GM10248 (cell line): ENCODE data around the gene BBS2.

Experiments
- CTCF ChIA-PET: fragments of 300-600 bp; sonication (Branson Sonifier 250); formaldehyde crosslinking; extraction: SDS; loops from one replicate; lab custom pipeline; 2021; ENCODE audit warnings: antibody characterized with exemption; lab: Yijun Ruan, JAX
- POLR2A ChIA-PET: fragments of 350-650 bp; sonication (Branson Sonifier 250); formaldehyde crosslinking; extraction: SDS; loops from one replicate; lab custom pipeline; 2020; ENCODE audit warnings: antibody characterized with exemption; lab: Yijun Ruan, JAX
- DNase-seq: peaks from one replicate; pipeline ENCODE4 v3.0.0; 2012; ENCODE audit errors: extremely low spot score
- TF ChIP-seq, protein P1 (sequence below): IDR thresholded peaks from 2 replicates; pipeline ENCODE4 v1.5.1; 2012; ENCODE audit warnings: mild to moderate bottlenecking, low read depth; ENCODE audit errors: extremely low read depth, missing control alignments, control extremely low read depth

BBS2 gene

DNA sequence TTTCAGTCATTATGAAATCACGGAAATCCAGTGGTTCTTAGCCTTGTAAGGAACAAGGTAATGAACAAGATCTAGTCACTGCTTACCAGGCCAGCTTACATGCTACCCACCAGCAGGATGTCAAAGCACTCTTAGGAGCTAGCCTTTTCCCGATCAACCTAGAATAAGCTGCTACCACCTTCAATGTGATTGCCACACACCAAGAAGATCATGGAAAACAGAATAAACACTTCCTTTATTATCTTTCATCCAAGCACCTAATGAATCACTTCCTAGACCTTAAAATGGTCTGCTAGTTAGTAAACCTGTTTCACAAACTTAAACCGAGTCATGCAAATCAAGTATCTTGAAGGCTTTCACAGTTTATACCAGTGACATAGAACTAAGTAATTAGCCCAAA lies 5.0 kb downstream of the BBS2 start:
- TF ChIP-seq, protein P1, sequence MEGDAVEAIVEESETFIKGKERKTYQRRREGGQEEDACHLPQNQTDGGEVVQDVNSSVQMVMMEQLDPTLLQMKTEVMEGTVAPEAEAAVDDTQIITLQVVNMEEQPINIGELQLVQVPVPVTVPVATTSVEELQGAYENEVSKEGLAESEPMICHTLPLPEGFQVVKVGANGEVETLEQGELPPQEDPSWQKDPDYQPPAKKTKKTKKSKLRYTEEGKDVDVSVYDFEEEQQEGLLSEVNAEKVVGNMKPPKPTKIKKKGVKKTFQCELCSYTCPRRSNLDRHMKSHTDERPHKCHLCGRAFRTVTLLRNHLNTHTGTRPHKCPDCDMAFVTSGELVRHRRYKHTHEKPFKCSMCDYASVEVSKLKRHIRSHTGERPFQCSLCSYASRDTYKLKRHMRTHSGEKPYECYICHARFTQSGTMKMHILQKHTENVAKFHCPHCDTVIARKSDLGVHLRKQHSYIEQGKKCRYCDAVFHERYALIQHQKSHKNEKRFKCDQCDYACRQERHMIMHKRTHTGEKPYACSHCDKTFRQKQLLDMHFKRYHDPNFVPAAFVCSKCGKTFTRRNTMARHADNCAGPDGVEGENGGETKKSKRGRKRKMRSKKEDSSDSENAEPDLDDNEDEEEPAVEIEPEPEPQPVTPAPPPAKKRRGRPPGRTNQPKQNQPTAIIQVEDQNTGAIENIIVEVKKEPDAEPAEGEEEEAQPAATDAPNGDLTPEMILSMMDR = no peak
- ChIA-PET CTCF (interaction anchor here (1.3 to 2.2 kb wide), 5 partner anchors 9 to 194 kb away, joined by 3 to 12 read pairs (median 5); no protein-coding TSS in a partner anchor), POLR2A (no interaction called here)
- DNase-seq = no peak

DNA sequence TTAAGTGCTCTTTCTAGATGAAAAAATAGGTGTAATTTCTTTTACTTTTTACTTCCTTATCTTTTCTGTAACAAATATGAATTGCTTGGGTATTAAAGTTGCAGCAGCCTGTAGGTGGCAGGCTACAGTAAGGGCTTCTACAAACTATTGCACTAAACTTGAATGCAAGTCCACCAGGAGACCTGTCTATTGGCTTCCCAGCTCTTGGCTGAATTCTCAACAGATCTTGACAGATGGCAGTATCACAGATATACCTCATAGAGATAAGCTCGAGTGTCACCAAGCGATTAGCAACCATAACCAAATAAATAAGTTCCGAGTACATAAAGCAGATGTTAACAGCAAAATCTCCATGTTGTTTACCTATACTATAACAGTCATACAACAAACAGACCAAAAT lies 5.9 kb downstream of the BBS2 start:
- peak; percentile 32 for DNase-seq
- TF ChIP-seq, protein P1 = peak; percentile 64
- ChIA-PET POLR2A (no interaction called here), CTCF (interaction anchor here (1.3 to 2.2 kb wide), 6 partner anchors 9 to 195 kb away, joined by 3 to 12 read pairs (median 5); no protein-coding TSS in a partner anchor)

DNA sequence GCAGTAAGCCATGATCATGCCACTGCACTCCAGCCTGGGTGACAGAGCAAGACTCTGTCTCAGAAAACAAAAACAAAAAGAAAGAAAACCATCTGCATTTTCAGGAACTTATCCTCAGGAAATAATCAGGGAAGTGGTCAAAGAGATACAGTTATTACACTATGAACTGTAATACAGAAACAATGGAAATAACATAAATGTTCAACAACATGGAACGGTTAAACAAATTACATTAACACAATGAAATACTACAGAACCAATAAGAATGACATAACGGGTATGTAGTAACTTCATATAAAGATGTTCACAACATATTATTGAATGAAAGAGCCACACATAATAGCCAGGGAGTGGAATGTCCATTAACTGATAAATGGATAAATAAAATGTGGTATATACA lies 6.7 kb downstream of the BBS2 start:
- CTCF ChIA-PET = interaction anchor here (1.3 to 2.2 kb wide), 4 partner anchors 8 to 189 kb away, joined by 4 to 12 read pairs (median 6); no protein-coding TSS in a partner anchor
- no peak for DNase-seq
- TF ChIP-seq, protein P1 = no peak
- POLR2A ChIA-PET = no interaction called here

DNA sequence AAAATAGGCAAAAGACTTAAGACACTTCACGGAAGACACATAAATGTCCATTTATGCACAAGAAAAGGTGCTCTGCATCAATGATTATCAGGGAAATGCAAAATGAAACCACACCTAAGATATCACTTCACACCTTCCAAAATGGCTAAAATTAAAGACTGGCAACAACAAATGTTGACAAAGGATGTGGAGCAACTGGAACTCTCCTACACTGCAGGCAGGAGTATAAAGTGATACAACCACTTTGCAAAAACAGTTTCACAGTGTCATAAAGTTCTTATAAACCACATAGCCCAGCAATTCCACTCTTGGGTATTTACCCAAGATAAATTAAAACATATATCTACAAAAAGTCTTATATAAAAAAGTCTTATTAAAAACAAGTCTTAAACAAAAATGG lies 7.8 kb downstream of the BBS2 start:
- TF ChIP-seq, protein P1 = no peak
- no peak for DNase-seq
- CTCF ChIA-PET = no interaction called here
- POLR2A ChIA-PET = no interaction called here

DNA sequence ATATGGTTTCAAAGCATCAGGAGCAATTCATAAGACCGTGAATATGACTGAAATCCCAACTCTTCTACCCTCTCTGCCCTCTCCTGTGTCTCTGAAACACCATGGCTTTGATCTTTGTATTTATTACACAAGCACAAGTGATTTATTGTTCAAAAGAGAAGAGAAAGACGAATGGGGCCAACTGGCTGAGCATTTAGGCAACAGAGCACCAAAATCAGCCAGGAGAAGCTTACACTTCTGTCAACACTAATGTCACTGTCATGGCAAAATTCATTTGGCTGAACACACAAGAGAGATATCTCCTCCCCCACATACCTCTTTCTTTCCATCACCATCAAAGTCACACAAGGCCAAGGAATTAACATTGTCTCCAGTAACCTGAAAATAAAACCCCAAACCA lies 9.3 kb downstream of the BBS2 start:
- CTCF ChIA-PET = interaction anchor here (0.9 kb wide), 1 partner anchor 21 kb away, joined by 3 read pairs; no protein-coding TSS in a partner anchor
- TF ChIP-seq, protein P1 = no peak
- DNase-seq = no peak
- POLR2A ChIA-PET = no interaction called here

DNA sequence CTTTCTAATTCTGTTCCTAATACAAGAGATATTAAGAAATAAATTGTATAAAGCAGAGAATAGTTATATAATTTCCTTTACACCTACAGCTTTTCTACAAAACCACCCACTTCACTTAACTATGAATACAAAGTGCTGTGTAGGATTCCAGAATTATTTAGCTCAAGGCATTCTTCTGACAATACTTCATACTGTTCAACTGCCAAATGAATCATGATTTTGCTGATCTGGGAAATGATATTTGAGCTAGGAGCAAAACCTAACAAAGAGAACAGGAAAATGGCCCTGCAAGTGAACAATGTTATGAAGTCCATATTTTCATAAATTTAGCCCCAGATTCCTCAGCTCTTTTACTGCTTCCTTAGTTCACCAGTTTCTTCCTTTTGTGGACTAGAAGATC lies 12.9 kb downstream of the BBS2 start:
- DNase-seq = no peak
- POLR2A ChIA-PET = no interaction called here
- CTCF ChIA-PET = interaction anchor here (0.9 to 1.8 kb wide), 4 partner anchors 10 to 195 kb away, joined by 3 to 4 read pairs (median 4); no protein-coding TSS in a partner anchor
- TF ChIP-seq, protein P1 = no peak
